Lung (tissue), 12 donors: ENCODE measurements around the gene SCARB1. TPM values are rescaled to one million over a fixed set of nuclear protein-coding genes. Genes with fewer than 3 reads are reported as not detected.

Experiments used
- ATAC-seq: fragments of 200-7000 bp; cut with Tn5 transposase; one replicate; pipeline ENCODE4 v1.9.1; 2020; ENCODE audit warnings: moderate number of reproducible peaks; ENCODE audit not compliant: insufficient read depth, low FRiP score
- DNase-seq, 3 donors: peaks; one replicate each; pipeline ENCODE4 v3.0.0-alpha.2; 2013 to 2017
- H3K27ac ChIP-seq, 2 donors: one replicate each; pipeline ENCODE4 v1.5.1; 2013; ENCODE audit warnings: mild to moderate bottlenecking in 2 of 2, moderate library complexity in 2 of 2, control low read depth in 1 of 2, inconsistent platforms in 1 of 2, low read depth in 1 of 2, low read length in 1 of 2
- H3K27me3 ChIP-seq, 3 donors: one replicate each; pipeline ENCODE4 v1.5.1; 2013; ENCODE audit warnings: low read length in 2 of 3; ENCODE audit not compliant: control insufficient read depth in 3 of 3, insufficient read depth in 3 of 3
- H3K36me3 ChIP-seq, 4 donors: one replicate each; pipeline ENCODE4 v1.5.1; 2013; ENCODE audit warnings: low read length in 4 of 4, mild to moderate bottlenecking in 1 of 4, moderate library complexity in 1 of 4; ENCODE audit not compliant: control insufficient read depth in 4 of 4, insufficient read depth in 4 of 4
- H3K4me1 ChIP-seq, 5 donors: one replicate each; pipeline ENCODE4 v1.5.1; 2013; ENCODE audit warnings: low read length in 5 of 5, mild to moderate bottlenecking in 2 of 5, moderate library complexity in 1 of 5; ENCODE audit not compliant: control insufficient read depth in 5 of 5, insufficient read depth in 5 of 5
- H3K4me3 ChIP-seq: one replicate; pipeline ENCODE4 v1.5.1; 2013; ENCODE audit warnings: mild to moderate bottlenecking, control low read depth, moderate library complexity
- H3K9ac ChIP-seq, 2 donors: one replicate each; pipeline ENCODE4 v1.5.1; 2013; ENCODE audit warnings: low read length in 2 of 2, control low read depth in 1 of 2; ENCODE audit not compliant: insufficient read depth in 1 of 2
- H3K9me3 ChIP-seq, 4 donors: one replicate each; pipeline ENCODE4 v1.5.1; 2013; ENCODE audit warnings: low read length in 3 of 4, mild to moderate bottlenecking in 1 of 4, moderate library complexity in 1 of 4; ENCODE audit not compliant: control insufficient read depth in 4 of 4, insufficient read depth in 3 of 4
- CTCF ChIP-seq: IDR thresholded peaks from 2 replicates; pipeline ENCODE4 v1.5.1; 2012; ENCODE audit warnings: mild to moderate bottlenecking; ENCODE audit errors: control extremely low read depth, extremely low read depth
- WGBS, 2 donors: extraction: QIAGEN DNeasy Blood & Tissue Kit; methylation state at CpG; one replicate each; pipeline ENCODE4 v1.1.7; 2013; 5-methylcytosine and 5-hydroxymethylcytosine counted together
- polyA plus RNA-seq, 2 donors: library from polyadenylated mRNA; stranded (reverse); fragments of 200-250 nt; gene quantifications; one replicate each; pipeline ENCODE4 v1.2.1, GENCODE V29; 2013
- total RNA-seq, 2 donors: library from RNA; depleted of rRNA in 1 of 2; stranded (reverse); fragments of >200 nt in 1 of 2; gene quantifications; one replicate each; pipeline ENCODE4 v1.2.1, GENCODE V29; 2014 to 2021
- donor health status: control.
- donor health status: control.
- donor health status: Bipolar disorder and iron deficiency.
- donor health status: healthy.
- donor health status: DM: yes; HTN: yes; CAD: no.

Gene SCARB1
- total and polyA plus RNA-seq, 4 donors = 11.9 to 31.3 (median 28.8) TPM

- H3K36me3 ChIP-seq = no peaks in the 10 kb centered on the region
- H3K4me1 ChIP-seq = peaks cover 0 to 5% (median 3%) of the 10 kb centered on the region in 5 donors
- DNase-seq = no peak
- no peak for TF ChIP-seq CTCF
- H3K27me3 ChIP-seq = no peaks in the 10 kb centered on the region
- H3K27ac ChIP-seq = no peak overlapping the region
- ATAC-seq = no peak
- 90 to 93% methylated on average over 4 of the region's 4 CpGs for WGBS, 2 donors
- no peak overlapping the region for H3K4me3 ChIP-seq
- H3K9me3 ChIP-seq = peaks cover 0 to 2% (median 0%) of the 10 kb centered on the region in 4 donors
- H3K9ac ChIP-seq = no peak overlapping the region
Measured at GRCh38 chr12:124871297-124871696, 7.6 kb upstream of the SCARB1 start.

GRCh38 chr12:124870515-124870914, 6.9 kb upstream of the SCARB1 start:
- TF ChIP-seq CTCF = no peak
- Histone ChIP-seq H3K27me3 (no peaks in the 10 kb centered on the region), H3K9me3 (no peaks in the 10 kb centered on the region), H3K27ac (no peak overlapping the region), H3K4me1 (peaks cover 0 to 6% (median 4%) of the 10 kb centered on the region in 5 donors), H3K9ac (no peak overlapping the region), H3K4me3 (no peak overlapping the region), H3K36me3 (no peaks in the 10 kb centered on the region)
- WGBS, 2 donors = 93 to 95% methylated on average over 4 of the region's 4 CpGs
- ATAC-seq = no peak
- DNase-seq = no peak

GRCh38 chr12:124869059-124869665, 5.5 kb upstream of the SCARB1 start:
- no peaks in the 10 kb centered on the region for H3K9me3 ChIP-seq
- H3K9ac ChIP-seq = no peak overlapping the region
- ATAC-seq (peak; percentile 56), DNase-seq (no peak)
- peaks cover 0 to 11% (median 2%) of the 10 kb centered on the region in 5 donors for H3K4me1 ChIP-seq
- no peak overlapping the region for H3K4me3 ChIP-seq
- TF ChIP-seq CTCF = no peak
- H3K36me3 ChIP-seq = no peaks in the 10 kb centered on the region
- peak overlapping the region in 1 of 2 donors; percentile 66 for H3K27ac ChIP-seq
- H3K27me3 ChIP-seq = no peaks in the 10 kb centered on the region
- WGBS, 2 donors = 16 to 49% methylated on average over 17 of the region's 17 CpGs
